Astrocyte of the cerebellum (primary cell): ENCODE results near the gene CCDC68.

ENCODE experiments used
- DNase-seq: peaks from one replicate; pipeline ENCODE4 v3.0.0-alpha.2; 2011; ENCODE audit warnings: low read depth
- H3K4me3 ChIP-seq: 2 replicates; pipeline ENCODE4 v1.5.1; 2011; ENCODE audit warnings: mild to moderate bottlenecking, low read depth, low read length, moderate library complexity
- in situ Hi-C: cut with HindIII; loops from 2 replicates; pipeline ENCODE4 v1.10.0; 2017; ENCODE audit warnings: low sequenced_read_pairs
- TF ChIP-seq, protein P1 (sequence below): IDR thresholded peaks from 2 replicates; pipeline ENCODE4 v1.5.1; 2012; ENCODE audit warnings: low read length, low read depth, moderate library complexity, mild to moderate bottlenecking; ENCODE audit errors: missing control alignments

The CCDC68 gene

GRCh38 chr18:54999016-54999415 lies 39.8 kb upstream of the CCDC68 start:
- DNase-seq, result no peak
- in situ Hi-C loops, result loop anchor here (10.0 kb wide), 1 partner anchor 444 kb away; no protein-coding TSS in a partner anchor
- TF ChIP-seq, protein P1, sequence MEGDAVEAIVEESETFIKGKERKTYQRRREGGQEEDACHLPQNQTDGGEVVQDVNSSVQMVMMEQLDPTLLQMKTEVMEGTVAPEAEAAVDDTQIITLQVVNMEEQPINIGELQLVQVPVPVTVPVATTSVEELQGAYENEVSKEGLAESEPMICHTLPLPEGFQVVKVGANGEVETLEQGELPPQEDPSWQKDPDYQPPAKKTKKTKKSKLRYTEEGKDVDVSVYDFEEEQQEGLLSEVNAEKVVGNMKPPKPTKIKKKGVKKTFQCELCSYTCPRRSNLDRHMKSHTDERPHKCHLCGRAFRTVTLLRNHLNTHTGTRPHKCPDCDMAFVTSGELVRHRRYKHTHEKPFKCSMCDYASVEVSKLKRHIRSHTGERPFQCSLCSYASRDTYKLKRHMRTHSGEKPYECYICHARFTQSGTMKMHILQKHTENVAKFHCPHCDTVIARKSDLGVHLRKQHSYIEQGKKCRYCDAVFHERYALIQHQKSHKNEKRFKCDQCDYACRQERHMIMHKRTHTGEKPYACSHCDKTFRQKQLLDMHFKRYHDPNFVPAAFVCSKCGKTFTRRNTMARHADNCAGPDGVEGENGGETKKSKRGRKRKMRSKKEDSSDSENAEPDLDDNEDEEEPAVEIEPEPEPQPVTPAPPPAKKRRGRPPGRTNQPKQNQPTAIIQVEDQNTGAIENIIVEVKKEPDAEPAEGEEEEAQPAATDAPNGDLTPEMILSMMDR, result no peak

GRCh38 chr18:54995421-54996143 lies 36.3 kb upstream of the CCDC68 start:
- in situ Hi-C loops, result loop anchor here (10.0 kb wide), 1 partner anchor 441 kb away; no protein-coding TSS in a partner anchor
- DNase-seq, result no peak
- H3K4me3 ChIP-seq, result no peak overlapping the region
- TF ChIP-seq, protein P1, result no peak

More at GRCh38 chr18:54999016-54999415, 39.8 kb upstream of the CCDC68 start:
- H3K4me3 ChIP-seq, result no peak overlapping the region

DNA sequence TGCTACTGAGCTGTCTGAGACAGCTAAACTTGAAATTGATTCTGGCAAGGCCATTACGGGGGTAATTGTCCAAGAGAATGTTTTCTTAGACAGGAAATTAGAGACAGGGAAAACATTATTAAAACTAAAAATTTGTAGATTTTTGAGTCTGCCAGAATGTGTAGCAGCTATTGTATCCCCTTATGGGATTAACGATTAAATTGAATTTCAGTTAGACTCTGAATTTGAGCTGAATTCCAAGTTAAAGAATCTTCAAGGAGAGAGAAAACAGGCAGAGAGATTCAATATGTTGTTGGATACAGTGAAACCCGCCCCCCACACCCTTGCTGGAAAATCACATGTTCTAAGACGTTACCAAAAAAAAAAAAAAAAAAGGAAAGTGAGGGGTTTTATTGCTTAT lies 32.7 kb upstream of the CCDC68 start:
- TF ChIP-seq, protein P1, result no peak
- DNase-seq, result no peak
- in situ Hi-C loops, result loop anchor here (10.0 kb wide), 1 partner anchor 437 kb away; no protein-coding TSS in a partner anchor
- H3K4me3 ChIP-seq, result no peak overlapping the region

DNA sequence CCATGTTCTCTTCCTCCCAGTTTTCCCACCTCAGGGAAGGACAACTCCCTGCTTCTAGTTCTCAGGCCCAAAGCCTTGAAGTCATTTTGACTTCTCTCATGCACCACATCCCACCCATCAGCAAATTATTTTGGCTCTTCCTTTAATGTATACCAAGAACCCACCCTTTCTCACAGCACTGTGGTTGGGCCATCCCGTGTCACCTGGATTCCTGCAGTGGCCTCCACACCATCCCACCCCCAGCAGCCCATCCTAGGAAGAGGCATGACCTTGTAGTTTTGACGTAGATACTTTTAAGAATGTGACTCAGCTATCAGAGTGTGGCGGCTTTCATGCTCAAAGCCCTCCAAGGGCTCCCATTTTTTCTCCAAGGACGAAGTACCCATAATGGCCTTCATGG lies 25.6 kb upstream of the CCDC68 start:
- in situ Hi-C loops, result no loop called here
- TF ChIP-seq, protein P1, result no peak
- DNase-seq, result no peak
- no peak overlapping the region for H3K4me3 ChIP-seq

- no peak for DNase-seq
- in situ Hi-C loops, result no loop called here
- TF ChIP-seq, protein P1, result no peak
- no peak overlapping the region for H3K4me3 ChIP-seq
These were observed 24.5 kb upstream of the CCDC68 start for GRCh38 chr18:54983791-54984190.

- in situ Hi-C loops, result no loop called here
- H3K4me3 ChIP-seq, result no peak overlapping the region
- peak; percentile 53 for DNase-seq
- TF ChIP-seq, protein P1, result peak; percentile 48
These were observed 23.9 kb upstream of the CCDC68 start for GRCh38 chr18:54983041-54983686.
